GM12872 (cell line): ENCODE measurements around the gene FAM32A.

Experiments
- CTCF ChIP-seq: IDR thresholded peaks from 3 replicates; pipeline ENCODE4 v1.5.1; 2011; ENCODE audit warnings: low read depth, mild to moderate bottlenecking, low read length, moderate library complexity; ENCODE audit not compliant: insufficient read depth

The FAM32A gene

DNA sequence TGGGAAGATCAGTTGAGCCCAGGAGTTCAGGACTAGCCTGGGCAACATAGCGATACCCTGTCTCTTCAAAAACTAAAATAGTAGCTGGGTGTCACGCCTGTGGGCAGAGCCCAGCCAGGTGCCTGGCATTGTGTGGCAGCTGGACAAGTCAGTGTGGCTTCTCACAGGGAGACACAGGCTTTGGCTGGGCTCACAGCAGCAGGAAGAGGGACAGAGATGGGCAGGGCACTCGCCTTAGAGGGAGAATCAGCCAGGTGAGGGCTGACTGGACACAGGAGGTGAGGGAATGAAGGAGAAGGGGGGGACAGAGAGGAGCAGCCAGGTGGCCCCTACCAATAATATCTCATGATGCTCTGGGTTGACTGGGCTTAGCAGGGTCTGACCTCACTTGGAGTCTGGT lies 3.3 kb downstream of the FAM32A start:
- TF ChIP-seq CTCF, result no peak

GRCh38 chr19:16190198-16190597 lies 5.0 kb downstream of the FAM32A start:
- no peak for TF ChIP-seq CTCF

GRCh38 chr19:16190736-16191135 lies 5.5 kb downstream of the FAM32A start:
- no peak for TF ChIP-seq CTCF

- no peak for TF ChIP-seq CTCF
These were observed 6.2 kb downstream of the FAM32A start for GRCh38 chr19:16191216-16191908.

DNA sequence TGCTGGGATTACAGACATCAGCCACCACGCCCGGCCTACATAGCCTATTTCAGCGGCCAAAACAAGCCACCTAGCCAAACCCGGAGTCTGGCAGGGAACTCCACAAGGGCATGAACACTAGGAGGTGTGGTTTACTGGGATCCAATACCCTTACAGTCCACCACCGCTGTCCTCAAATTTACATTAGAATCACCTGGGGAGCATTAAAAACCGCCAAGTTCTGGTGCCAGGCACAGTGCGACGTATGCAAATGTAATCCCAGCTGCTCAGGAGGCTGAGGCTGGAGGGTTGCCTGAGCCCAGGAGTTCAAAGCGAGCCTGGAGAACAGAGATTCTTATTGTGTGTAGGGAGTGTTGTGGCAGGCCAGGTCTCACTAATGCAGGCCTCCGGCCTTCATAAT lies 8.3 kb downstream of the FAM32A start:
- TF ChIP-seq CTCF, result no peak

GRCh38 chr19:16197188-16197621 lies 12.0 kb downstream of the FAM32A start:
- TF ChIP-seq CTCF, result no peak

GRCh38 chr19:16197622-16198369 lies 12.6 kb downstream of the FAM32A start, which contains the start of gene AP1M1:
TSS of gene AP1M1 (plus strand) at chr19:16197911. CDS start at chr19:16198027, 116 bp downstream.
- TF ChIP-seq CTCF, result no peak
